Hepatocyte (in vitro differentiated cells): ENCODE results near the gene HTR1D. TPM values are rescaled to one million over a fixed set of nuclear protein-coding genes. Genes with fewer than 3 reads are reported as not detected.

Experiments
- DNase-seq: peaks from one replicate; pipeline ENCODE4 v3.0.0-alpha.2; 2016; ENCODE audit warnings: low spot score
- H2AFZ ChIP-seq: fragments of 200-600 bp; sonication (generic); 2 replicates; pipeline ENCODE4 v1.6.0; 2016; ENCODE audit warnings: antibody characterized with exemption, mild to moderate bottlenecking
- H3K27ac ChIP-seq: fragments of 200-600 bp; sonication (generic); 2 replicates; pipeline ENCODE4 v1.5.1; 2016; ENCODE audit warnings: mild to moderate bottlenecking
- H3K27me3 ChIP-seq: fragments of 200-600 bp; sonication (generic); 2 replicates; pipeline ENCODE4 v1.6.1; 2016
- H3K36me3 ChIP-seq: fragments of 200-600 bp; sonication (generic); replicated peaks from 2 replicates; pipeline ENCODE4 v1.5.1; 2016; ENCODE audit warnings: low read depth; ENCODE audit not compliant: insufficient read depth
- H3K4me1 ChIP-seq: fragments of 200-600 bp; sonication (generic); 2 replicates; pipeline ENCODE4 v1.5.1; 2016; ENCODE audit warnings: mild to moderate bottlenecking, moderate library complexity; ENCODE audit not compliant: insufficient read depth
- H3K4me2 ChIP-seq: fragments of 200-600 bp; sonication (generic); 2 replicates; pipeline ENCODE4 v1.6.0; 2016
- H3K4me3 ChIP-seq: fragments of 200-600 bp; sonication (generic); 2 replicates; pipeline ENCODE4 v1.5.1; 2016; ENCODE audit warnings: mild to moderate bottlenecking
- H3K79me2 ChIP-seq: fragments of 200-600 bp; sonication (generic); 2 replicates; pipeline ENCODE4 v1.6.0; 2017; ENCODE audit warnings: mild to moderate bottlenecking
- H3K9me2 ChIP-seq: fragments of 200-600 bp; sonication (generic); replicated peaks from 2 replicates; pipeline ENCODE4 v1.6.0; 2017; ENCODE audit warnings: mild to moderate bottlenecking; ENCODE audit not compliant: insufficient read depth
- H3K9me3 ChIP-seq: fragments of 200-600 bp; sonication (generic); 2 replicates; pipeline ENCODE4 v1.5.1; 2016; ENCODE audit warnings: low read depth, mild to moderate bottlenecking
- H4K20me1 ChIP-seq: fragments of 200-600 bp; sonication (generic); 2 replicates; pipeline ENCODE4 v1.6.0; 2016; ENCODE audit warnings: mild to moderate bottlenecking; ENCODE audit not compliant: insufficient read depth, poor library complexity, severe bottlenecking
- CTCF ChIP-seq: fragments of 200-600 bp; sonication (generic); IDR thresholded peaks from 2 replicates; pipeline ENCODE4 v1.5.1; 2016; ENCODE audit warnings: antibody characterized with exemption, mild to moderate bottlenecking; ENCODE audit not compliant: poor library complexity
- EZH2 ChIP-seq: fragments of 200-600 bp; sonication (generic); IDR thresholded peaks from 2 replicates; pipeline ENCODE4 v1.6.1; 2016; ENCODE audit warnings: antibody characterized with exemption, mild to moderate bottlenecking, borderline replicate concordance
- EZH2phosphoT487 ChIP-seq: fragments of 200-600 bp; sonication (generic); IDR thresholded peaks from one replicate; pipeline ENCODE4 v1.6.1; 2018; ENCODE audit warnings: antibody characterized with exemption, mild to moderate bottlenecking, low read depth, moderate library complexity; ENCODE audit not compliant: unreplicated experiment, severe bottlenecking
- WGBS: methylation state at CpG from one replicate; pipeline ENCODE4 v1.1.6; 2016; ENCODE audit warnings: low lambda C conversion rate; ENCODE audit errors: missing lambda C conversion rate; 5-methylcytosine and 5-hydroxymethylcytosine counted together
- polyA plus RNA-seq: library from polyadenylated mRNA; unstranded; fragments of >200 nt; fragmentation: Nextera tagmentation; extraction: Ambion mirVana; gene quantifications from 2 replicates; pipeline ENCODE4 v1.2.1, GENCODE V29; 2016
- total RNA-seq: library from RNA; depleted of rRNA; stranded (reverse); fragments of >200 nt; gene quantifications from 2 replicates; pipeline ENCODE4 v1.2.3, GENCODE V29; 2014

Gene HTR1D
- total and polyA plus RNA-seq, 2 experiments from 2014 or later = 0.07 to 0.19 TPM

- WGBS = 58% methylated on average over 10 of the region's 10 CpGs
These were observed 40.3 kb downstream of the HTR1D start for GRCh38 chr1:23177031-23177430.

DNA sequence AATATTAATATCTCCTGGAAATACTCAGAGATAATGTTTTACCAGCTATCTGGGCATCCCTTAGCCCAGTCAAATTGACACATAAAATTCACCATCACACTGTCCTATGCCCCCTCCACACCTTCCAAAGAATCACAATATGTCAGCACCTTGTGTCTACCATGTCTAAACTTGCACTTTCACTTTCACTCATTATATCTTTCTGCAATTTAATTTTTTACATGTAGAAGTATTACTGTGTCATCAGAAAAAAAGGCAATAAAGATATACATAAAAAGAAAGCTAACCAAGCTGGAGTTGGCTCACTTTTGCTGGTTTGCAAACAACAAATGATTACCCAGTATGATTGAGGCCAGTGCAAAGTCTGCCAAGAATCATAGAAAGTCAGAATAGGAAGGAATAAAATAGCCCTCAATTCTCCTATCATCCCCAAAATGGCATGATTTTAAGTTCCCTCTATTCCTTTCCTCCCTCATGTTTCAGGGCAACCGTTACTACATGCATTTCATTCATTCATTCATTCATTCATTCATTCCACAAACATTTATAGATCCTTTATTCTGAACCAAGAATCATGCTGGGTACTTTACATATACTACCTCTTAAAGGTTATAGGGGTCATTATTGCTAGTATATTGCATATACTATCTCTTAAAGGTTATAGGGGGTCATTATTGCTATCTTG is 42.7 kb downstream of the HTR1D start:
- WGBS = 83% methylated on average over 1 of the region's 1 CpG
- Histone ChIP-seq H3K9me3 (no peaks in the 10 kb centered on the region), H3K4me1 (no peaks in the 10 kb centered on the region), H4K20me1 (no peaks in the 10 kb centered on the region), H3K4me3 (no peak overlapping the region), H3K27me3 (no peaks in the 10 kb centered on the region), H3K27ac (no peak overlapping the region), H2AFZ (no peak overlapping the region), H3K36me3 (no peaks in the 10 kb centered on the region), H3K4me2 (no peak overlapping the region), H3K79me2 (no peaks in the 10 kb centered on the region), H3K9me2 (no peaks in the 10 kb centered on the region)
- DNase-seq = no peak
- TF ChIP-seq CTCF (no peak), EZH2 (no peak), EZH2phosphoT487 (no peak)

More at GRCh38 chr1:23177031-23177430, 40.3 kb downstream of the HTR1D start:
- no peaks in the 10 kb centered on the region for H3K79me2 ChIP-seq
- DNase-seq = no peak
- H3K27ac ChIP-seq = peak overlapping the region; percentile 69
- H4K20me1 ChIP-seq = no peaks in the 10 kb centered on the region
- H3K4me3 ChIP-seq = peak overlapping the region; percentile 14
- H3K4me2 ChIP-seq = peak overlapping the region; percentile 78
- TF ChIP-seq EZH2phosphoT487 (no peak), EZH2 (no peak), CTCF (no peak)
- H2AFZ ChIP-seq = peak overlapping the region; percentile 51
- H3K9me3 ChIP-seq = no peaks in the 10 kb centered on the region
- no peaks in the 10 kb centered on the region for H3K4me1 ChIP-seq
- H3K9me2 ChIP-seq = no peaks in the 10 kb centered on the region
- H3K27me3 ChIP-seq = no peaks in the 10 kb centered on the region
- no peaks in the 10 kb centered on the region for H3K36me3 ChIP-seq

DNA sequence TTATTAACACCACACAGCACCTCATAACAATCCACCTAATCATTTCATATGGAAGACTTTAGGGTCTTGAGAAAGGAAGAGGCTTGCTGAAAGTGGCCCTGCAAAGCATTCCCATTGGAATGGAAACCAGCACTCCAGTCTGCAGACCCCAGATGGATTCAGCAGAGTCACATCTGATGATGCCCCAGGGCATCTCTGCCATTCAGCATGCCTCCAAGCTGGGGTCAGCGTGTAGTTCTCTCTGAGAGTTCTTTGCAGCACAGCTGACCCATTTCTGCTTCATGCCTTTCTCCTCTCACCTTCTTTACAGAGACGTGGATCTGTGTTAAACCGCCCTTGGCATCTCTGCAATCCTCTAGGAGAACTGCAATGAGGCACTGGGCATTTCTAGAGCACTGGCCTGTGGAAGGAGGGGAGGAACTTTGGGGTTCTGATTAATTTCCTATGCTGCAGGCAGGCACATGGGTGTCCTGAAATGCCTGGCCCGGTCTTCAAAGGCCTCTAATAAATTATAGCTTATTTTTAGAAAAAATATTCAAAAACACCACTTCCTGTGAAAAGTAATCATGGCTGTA is 46.0 kb downstream of the HTR1D start:
- no peaks in the 10 kb centered on the region for H3K9me2 ChIP-seq

More for the DNA sequence above, 46.0 kb downstream of the HTR1D start:
- Histone ChIP-seq H3K4me2 (no peak overlapping the region), H2AFZ (no peak overlapping the region), H3K27me3 (no peaks in the 10 kb centered on the region), H3K4me3 (no peak overlapping the region), H3K79me2 (peaks cover 11% of the 10 kb centered on the region), H3K9me3 (no peaks in the 10 kb centered on the region), H3K36me3 (no peaks in the 10 kb centered on the region), H3K4me1 (peaks cover 6% of the 10 kb centered on the region), H4K20me1 (peaks cover 6% of the 10 kb centered on the region), H3K27ac (no peak overlapping the region)
- WGBS = 71% methylated on average over 4 of the region's 4 CpGs
- TF ChIP-seq CTCF (no peak), EZH2phosphoT487 (no peak), EZH2 (no peak)
- DNase-seq = no peak
